GM18867 (cell line): Measurements from ENCODE around the gene DENND2C.
"Not testable (repeated sequence)": the region's sequence is repeated elsewhere in the genome, so short reads cannot be mapped to it uniquely, and the experiment has no call there.

Source experiments
- ATAC-seq: cut with Tn5 transposase; IDR thresholded peaks from one replicate; pipeline ENCODE4 v1.9.1; 2021; ENCODE audit warnings: mild to moderate bottlenecking, moderate library complexity; ENCODE audit not compliant: unreplicated experiment

Gene DENND2C

DNA sequence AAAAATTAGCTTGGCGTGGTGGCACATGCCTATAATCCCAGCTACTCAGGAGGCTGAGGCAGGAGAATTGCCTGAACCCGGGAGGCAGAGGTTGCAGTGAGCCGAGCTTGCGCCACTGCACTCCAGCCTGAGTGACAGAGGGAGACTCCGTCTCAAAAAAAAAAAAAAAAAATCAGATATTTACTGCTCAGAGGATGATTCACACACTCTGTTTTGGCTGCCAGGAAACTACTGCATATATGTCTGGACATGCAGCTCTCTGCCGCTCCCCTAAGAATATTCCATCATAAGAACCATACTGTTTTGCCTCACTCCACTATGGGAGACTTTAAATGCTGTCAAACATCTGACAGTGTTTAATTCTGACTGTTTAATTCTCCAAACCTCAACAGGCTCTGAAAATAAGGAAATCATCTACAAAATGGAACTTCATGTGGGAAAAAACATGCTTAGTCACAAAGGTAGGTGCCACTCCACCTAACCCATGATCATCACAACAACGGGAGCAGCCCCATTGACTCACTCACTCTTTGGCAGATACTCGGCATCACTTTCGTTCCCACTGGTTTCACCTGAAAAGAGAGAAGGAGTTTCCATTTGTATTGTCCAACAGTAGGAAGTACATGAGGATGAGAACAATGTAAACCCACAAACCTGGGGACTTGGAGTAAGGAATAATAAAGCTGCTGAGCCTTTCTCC, 59.2 kb downstream of the DENND2C start:
- no peak for ATAC-seq

DNA sequence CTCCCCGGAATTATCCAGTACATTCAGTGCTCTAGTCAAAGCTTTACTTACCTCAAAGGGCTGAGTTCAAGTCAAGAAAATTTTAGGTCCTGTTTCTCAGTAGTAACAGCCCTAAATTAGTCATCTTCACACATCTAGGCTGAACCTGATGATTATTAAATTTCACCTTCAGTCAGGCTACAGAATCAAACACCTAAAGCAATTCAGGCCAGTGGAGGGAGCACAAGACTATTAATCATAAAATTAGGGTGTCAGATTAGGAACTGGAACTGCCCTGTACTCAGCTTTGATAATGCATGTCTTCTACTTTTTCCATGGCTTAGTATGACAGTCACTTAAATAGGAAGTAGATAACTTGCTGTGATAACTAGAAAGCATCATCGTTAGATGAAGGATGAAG, 60.0 kb downstream of the DENND2C start:
- no peak for ATAC-seq

DNA sequence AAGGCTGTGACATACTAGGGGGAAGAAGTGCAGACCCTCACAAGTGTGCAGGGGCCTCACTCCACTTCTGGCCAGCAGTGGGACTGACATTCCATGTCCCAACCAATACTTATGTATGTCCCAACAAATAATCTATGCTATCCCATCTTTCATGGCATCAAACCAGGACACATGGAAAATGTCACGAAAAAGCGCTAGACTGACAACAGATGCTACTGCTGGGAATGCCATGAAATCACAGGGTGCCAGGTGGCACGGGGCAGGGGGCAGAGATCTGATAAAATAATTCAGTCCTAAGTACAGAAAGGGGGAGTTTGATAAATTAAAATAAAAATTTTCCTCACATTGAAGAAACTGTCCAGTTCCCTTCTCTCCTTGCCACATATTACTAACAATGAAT, 60.8 kb downstream of the DENND2C start:
- no peak for ATAC-seq

DNA sequence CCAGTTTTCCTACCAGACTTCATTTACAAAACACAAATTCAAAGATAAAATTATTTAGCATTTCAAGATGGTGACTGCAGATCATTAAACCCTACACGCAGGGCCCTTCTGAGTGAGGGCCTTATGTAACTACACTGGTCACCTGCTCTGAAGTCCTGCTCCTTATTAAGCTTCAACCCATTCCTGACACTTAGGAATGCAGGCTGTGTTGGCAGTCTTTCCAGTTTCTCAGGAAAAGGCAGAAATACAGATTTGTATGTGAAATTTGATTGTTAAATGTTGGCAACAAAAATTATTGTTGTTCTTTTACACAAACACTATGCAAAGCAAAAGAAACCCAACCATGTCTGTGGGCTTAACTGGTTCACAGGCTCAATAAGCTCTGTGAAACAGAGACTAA, 62.6 kb downstream of the DENND2C start:
- no peak for ATAC-seq

DNA sequence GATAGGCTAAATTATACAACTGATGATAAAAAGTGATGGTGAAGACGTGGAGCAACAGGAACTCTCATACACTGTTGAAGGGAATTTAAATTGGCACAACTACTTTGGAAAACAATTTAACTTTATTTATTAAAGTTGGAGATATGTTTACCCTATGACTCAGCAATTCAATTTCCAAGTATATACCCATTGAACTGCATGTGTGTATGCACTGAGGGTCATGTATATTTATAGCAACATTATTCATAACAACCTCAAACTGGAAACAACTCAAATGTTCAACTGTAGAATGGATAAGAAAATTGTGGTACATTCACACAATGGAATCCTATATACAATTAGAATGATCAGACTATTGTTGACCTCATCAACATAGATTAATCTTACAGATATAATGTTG, 71.9 kb downstream of the DENND2C start:
- ATAC-seq = no peak

DNA sequence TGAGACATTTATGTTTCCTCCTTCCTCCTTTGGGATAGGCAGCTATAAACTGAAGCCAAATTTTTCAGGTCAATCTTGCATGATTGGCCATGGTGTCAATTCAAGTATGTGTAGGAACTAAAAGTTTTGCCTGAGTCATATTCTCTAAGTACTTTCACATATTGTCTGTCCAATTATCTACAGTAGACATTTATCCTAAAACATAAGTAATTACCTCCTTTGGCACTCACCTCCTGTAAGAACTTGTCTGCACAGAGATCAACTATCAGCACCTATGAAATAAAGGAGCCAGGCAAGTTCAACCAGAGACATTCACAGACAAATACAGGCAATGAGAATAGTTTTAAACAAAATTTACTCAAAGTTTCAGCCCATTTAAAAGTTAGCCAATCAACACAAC, 74.2 kb downstream of the DENND2C start:
- ATAC-seq = no peak

DNA sequence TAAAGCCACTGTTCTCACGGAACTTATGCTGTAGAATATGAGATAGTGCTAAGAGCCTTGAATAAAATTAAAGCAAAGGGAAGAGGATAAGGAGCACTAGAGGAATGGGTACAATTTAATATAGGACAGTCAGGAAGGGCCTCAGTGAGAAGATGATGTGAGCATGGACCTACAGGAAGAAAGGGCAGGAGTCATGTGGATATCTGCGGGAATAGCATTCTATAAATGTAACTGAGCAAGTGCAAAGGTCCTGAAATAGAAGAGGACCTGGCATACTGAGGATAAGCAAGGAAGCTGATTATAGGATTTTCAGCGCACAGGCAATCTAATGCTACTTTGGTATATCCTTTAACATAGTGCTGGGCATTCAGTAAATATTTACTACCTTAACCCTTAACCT, 75.8 kb downstream of the DENND2C start:
- ATAC-seq = no peak

DNA sequence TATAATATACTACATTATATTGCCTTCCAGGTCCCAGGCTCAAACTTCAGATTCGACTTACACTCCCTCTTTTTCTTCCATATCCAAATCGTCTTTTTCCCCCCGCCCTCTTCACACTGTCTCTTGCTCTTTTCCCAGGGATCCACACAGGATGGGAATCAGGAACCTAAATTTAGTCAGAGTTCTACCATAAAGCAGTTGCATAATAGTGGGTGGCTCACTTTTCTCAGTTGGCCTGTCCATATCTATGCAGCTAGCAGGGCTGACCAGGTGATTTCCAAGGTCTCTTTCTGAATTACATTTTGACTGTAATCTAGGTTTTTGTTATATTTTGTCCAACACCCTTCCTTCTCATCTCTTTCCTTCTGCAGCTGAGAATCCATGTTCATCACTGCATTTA, 80.7 kb downstream of the DENND2C start:
- ATAC-seq = no peak

DNA sequence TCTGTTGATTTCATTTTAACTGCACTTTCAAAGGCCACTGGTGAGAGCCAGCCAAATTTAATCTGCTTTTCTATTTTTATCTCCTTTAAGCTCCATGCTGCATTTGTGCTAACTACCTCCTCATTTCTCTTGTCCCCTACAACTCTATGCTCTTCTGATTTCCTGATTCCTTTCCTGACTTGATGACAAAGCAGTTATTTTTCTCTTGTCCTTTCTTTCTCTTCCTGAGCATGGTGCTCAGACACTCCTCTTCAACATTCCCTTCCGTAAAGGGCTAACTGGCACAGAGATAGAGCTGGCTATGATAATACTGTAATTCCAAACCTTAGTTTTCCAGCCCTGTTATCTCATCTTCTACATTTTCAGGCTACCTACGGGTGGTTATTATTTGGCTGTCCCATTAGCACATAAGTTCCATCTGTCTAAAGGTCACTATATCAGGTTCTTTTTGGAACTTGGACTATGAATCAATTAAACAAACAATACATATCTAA, 81.6 kb downstream of the DENND2C start:
- no peak for ATAC-seq

DNA sequence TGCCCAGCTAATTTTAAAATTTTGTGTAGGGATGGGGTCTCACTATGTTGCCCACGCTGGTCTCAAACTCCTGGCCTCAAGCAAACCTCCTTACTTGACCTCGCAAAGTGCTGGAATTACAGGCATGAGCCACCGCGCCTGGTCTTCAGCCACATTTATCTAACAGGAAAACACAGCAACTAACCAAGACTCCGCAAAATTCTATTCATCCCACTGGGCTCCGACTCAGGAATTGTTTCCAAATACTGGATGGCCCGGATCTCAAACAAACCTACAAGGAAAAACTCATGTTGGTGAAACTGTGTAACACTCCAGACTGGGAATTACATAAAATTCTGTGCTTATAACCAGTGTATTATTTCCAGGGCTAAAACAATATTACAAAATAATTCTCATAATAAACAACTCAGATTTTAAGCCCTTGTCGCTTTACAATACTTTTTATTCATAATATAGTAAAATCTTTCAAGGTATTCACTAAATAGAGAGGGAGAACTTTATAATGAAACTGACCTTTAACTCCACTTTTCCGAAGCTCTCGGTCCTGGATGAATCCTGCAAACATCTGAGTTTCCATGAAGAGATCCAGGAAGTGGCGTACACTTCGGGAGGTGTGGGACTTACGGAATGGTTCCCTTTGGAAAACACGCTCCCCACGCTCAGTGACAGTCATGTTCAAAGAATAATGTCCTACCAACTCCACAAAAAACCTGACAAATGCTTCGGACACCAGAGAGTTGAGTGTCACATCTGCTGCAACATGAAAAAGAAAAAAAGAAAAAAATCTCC, 82.5 kb downstream of the DENND2C start:
- no peak for ATAC-seq

DNA sequence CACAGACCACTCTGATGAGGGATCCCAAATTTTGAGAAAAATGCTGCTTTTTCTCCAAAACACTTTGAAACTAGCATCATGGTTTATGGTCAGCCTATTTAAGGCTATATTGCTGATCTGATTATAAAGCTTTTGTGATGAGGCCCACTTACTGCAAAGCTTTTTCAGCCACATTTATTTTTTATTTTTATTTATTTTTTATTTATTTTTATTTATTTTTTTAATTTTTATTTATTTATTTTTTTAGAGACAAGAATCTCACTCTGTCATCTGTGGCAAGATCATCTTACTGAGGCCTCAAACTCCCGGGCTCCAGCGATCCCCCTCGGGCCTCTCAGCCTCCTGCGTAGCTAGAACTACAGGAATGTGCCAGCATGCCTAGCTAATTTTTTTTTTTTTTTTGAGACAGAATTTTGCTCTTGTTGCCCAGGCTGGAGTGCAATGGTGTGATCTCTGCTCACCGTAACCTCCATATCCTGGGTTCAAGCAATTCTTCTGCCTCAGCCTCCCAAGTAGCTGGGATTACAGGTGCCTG, 83.3 kb downstream of the DENND2C start:
- ATAC-seq = no peak

DNA sequence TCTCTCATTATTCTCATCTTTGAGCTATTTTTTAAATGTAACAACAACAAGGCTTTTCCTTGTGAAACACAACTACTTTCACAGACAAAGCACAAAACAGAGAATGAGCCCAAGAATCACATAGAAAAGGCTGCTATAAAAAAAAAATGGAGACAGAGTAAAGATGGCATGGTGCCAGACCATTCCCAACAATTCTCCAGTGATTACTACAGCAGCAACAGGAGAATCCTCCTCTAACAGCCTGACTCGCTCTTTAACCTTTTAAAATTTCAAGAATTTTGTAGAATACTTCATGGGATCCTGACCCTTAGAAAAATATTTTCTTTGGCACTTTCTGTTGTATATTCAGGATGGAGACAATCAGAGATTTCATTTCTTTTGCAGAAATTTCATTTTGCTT, 84.6 kb downstream of the DENND2C start:
- no peak for ATAC-seq

DNA sequence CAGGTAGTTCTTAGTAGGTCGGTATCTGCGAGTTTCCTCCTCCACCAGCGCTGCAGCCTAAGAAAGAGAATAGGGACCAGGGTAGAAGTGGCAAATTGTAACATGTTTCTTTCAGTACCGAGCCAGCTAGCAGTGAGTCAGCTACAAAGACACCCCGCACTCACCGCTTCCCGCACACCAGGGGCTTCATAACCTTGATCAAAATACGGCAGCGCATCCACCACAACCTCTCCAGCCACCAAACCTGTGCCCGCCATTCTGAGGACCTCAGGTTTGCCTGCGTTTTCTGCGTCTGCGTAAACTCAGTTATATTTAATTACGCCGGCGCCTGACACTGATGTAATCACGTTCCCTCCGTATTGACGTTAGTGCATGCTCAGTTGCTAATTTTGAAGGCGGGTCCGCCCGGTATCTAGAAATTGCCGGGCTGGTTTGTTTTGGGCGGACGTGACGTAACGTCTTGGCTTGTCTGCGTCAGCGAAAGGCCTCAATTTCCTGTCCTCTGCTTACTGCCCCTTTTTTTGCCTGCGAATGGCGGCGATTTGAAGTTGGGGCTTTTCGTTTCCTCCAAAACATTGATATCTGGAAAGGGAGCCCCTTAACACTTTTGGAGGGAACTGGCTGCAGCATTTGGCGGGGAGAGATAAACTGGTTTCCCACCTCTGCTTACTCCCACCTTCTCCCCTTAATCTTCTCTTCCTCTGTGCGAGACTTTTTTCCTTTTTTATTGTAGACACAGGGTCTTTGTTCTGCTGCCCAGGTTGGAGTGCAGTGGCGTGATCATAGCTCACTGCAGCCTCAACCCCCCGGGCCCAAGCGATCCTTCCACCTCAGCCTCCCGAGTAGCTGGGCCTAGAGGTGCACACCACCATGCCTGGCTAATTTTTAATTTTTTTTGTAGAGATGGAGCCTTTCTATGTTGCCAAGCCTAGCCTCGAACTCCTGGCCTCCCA, 88.2 kb downstream of the DENND2C start, which contains the start of gene BCAS2:
Gene BCAS2 (minus strand): TSS at position 281 of the 953 bp plus-strand sequence. CDS start 24 bp downstream, at position 257.
- ATAC-seq = peak; percentile 99

DNA sequence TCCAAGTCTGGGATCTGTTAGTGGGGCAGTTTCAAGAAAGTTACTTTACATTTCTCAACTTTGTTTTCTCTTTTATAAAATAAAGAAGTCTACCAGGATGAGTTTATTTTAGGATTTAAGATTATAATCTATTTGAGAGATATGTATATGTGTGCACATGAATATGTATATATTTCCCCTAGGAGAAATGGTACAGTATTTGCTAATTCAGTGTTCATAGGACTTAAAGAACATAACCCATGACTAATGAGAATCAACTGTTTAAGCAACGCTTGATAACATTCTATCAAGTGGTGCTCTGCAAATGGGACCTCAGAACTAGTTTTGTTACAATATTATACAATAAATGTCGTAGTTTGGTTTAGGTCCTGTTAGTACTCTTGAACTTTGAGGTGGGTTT, 95.5 kb downstream of the DENND2C start:
- no peak for ATAC-seq

DNA sequence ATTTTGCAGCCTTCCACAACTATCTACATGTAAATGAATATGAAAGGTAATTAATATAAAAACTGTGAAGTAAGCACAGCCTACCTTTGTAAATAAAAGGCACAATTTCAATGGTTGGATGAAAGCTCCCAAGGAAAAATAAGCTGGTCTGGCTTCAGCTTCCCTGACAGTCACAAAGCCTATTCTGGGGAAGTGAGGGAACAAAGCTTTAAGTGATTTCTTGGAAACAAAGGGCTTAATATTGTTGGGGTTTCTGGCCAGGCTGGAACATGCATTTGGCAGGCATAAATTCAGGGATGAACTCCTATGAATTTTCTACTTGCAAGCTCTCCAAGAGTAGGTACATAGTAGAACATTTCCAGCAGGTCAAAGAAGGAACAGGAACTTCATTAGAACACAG, 105.7 kb downstream of the DENND2C start:
- ATAC-seq = no peak

DNA sequence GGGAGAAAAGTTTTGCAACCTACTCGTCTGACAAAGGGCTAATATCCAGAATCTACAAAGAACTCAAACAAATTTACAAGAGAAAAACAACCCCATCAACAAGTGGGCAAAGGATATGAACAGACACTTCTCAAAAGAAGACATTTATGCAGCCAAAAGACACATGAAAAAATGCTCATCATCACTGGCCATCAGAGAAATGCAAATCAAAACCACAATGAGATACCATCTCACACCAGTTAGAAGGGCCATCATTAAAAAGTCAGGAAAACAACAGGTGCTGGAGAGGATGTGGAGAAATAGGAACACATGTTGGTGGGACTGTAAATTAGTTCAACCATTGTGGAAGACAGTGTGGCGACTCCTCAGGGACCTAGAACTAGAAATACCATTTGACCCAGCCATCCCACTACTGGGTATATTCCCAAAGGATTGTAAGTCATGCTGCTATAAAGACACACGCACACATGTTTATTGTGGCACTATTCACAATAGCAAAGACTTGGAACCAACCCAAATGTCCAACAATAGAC, 106.8 kb downstream of the DENND2C start:
- ATAC-seq = not testable (repeated sequence)

DNA sequence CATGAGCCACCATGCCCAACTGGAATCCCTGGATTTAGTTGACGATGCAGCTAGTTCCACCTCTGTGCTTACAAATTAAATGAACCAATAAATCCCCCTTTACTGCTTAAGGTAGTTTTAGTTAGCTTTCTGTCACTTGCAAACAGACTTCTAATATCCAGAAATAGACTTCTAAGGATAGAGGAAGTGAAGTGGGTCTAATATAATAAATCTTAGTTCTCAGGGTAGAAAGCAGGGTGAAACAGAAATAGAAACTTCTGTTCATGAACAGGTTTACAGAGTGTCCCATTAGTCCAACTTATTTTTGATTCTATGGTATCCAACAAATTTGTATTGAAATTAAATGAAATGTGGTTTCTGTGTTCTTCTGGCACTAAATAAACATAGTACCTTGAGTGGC, 108.5 kb downstream of the DENND2C start:
- ATAC-seq = no peak

DNA sequence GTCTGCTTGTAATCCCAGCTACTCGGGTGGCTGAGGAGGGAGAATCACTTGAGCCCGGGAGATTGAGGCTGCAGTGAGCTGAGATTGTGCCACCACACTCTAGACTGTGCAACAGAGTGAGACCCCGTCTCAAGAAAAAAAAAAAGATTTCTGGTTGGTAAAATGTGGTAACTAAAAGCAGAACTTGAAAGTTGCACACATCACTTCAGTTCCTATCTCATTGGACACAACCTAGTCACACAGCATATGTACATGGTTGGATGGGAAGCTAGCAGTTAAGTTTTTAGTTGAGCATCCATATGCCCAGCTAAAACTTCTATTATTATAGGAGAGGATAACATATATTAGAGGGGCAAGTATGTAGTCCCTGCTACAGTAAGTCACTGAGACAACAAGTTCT, 110.5 kb downstream of the DENND2C start:
- ATAC-seq = peak; percentile 61

DNA sequence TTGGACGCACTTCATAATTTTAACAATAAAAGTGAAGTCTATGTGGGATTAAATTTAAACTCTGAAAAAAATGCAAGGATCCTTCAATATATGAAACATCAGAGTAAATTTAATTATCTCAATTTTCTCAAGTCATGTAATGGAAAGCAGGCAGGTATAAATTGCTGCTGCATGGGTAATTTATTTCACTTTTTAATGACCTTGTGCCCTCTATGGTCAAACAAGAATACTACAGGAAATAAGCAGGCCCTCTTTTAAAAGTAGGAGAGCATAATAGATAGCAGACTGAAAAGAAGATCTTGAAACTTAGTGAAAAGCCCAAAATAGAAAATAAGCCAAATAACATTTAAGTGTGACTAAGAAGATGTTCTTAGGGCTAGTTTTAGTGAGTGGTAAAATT, 111.3 kb downstream of the DENND2C start:
- ATAC-seq = peak; percentile 60

DNA sequence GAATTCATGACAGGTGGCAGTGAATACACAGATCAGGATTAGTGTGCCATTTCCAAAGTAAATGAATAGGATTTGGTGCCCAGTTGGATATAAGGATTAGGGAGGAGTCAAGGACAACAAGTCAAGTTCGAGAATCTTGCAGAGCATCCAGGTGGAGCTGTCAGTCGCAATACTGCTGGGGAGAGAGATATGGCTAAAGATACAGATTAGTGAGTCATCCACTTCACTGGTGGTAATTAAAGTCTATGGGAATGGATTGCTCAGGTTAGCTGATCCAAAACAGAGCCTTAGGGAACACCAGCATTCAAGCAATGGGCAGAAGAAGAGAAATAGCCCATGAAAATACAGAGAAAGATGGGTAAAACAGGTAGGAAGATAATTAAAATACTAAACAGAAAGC, 115.3 kb downstream of the DENND2C start:
- ATAC-seq = no peak
